Skeletal muscle tissue (tissue), 4 donors: ENCODE results near the gene PIGU. TPM values are rescaled to one million over a fixed set of nuclear protein-coding genes. Genes with fewer than 3 reads are reported as not detected.
"Not testable (repeated sequence)": the region's sequence is repeated elsewhere in the genome, so short reads cannot be mapped to it uniquely, and the experiment has no call there.

Experiments
- H3K27ac ChIP-seq: one replicate; pipeline ENCODE4 v1.7.0; 2013; ENCODE audit warnings: mild to moderate bottlenecking, low read depth, low read length, inconsistent platforms
- H3K27me3 ChIP-seq, 3 donors: one replicate each; pipeline ENCODE4 v1.7.0; 2013; ENCODE audit warnings: low read length in 3 of 3; ENCODE audit not compliant: control insufficient read depth in 3 of 3, insufficient read depth in 3 of 3
- H3K36me3 ChIP-seq, 3 donors: one replicate each; pipeline ENCODE4 v1.7.0; 2013; ENCODE audit warnings: low read length in 3 of 3; ENCODE audit not compliant: control insufficient read depth in 3 of 3, insufficient read depth in 3 of 3
- H3K4me1 ChIP-seq, 3 donors: one replicate each; pipeline ENCODE4 v1.7.0; 2013; ENCODE audit warnings: low read length in 3 of 3, mild to moderate bottlenecking in 3 of 3; ENCODE audit not compliant: control insufficient read depth in 3 of 3, insufficient read depth in 3 of 3
- H3K4me3 ChIP-seq, 3 donors: one replicate each; pipeline ENCODE4 v1.7.0; 2013; ENCODE audit warnings: low read length in 3 of 3
- H3K9ac ChIP-seq, 3 donors: one replicate each; pipeline ENCODE4 v1.7.0; 2013; ENCODE audit warnings: low read length in 3 of 3, mild to moderate bottlenecking in 3 of 3, moderate library complexity in 2 of 3, low read depth in 1 of 3
- H3K9me3 ChIP-seq, 3 donors: one replicate each; pipeline ENCODE4 v1.7.0; 2013; ENCODE audit warnings: low read length in 3 of 3; ENCODE audit not compliant: control insufficient read depth in 3 of 3
- total RNA-seq: library from RNA; depleted of rRNA; stranded (reverse); fragments of >200 nt; gene quantifications from one replicate; pipeline ENCODE4 v1.2.3, GENCODE V29; 2014
- donor health status: Osteomylitis.

The PIGU gene
- total RNA-seq, 1 donor from 2014 or later, result 11.0 TPM

DNA sequence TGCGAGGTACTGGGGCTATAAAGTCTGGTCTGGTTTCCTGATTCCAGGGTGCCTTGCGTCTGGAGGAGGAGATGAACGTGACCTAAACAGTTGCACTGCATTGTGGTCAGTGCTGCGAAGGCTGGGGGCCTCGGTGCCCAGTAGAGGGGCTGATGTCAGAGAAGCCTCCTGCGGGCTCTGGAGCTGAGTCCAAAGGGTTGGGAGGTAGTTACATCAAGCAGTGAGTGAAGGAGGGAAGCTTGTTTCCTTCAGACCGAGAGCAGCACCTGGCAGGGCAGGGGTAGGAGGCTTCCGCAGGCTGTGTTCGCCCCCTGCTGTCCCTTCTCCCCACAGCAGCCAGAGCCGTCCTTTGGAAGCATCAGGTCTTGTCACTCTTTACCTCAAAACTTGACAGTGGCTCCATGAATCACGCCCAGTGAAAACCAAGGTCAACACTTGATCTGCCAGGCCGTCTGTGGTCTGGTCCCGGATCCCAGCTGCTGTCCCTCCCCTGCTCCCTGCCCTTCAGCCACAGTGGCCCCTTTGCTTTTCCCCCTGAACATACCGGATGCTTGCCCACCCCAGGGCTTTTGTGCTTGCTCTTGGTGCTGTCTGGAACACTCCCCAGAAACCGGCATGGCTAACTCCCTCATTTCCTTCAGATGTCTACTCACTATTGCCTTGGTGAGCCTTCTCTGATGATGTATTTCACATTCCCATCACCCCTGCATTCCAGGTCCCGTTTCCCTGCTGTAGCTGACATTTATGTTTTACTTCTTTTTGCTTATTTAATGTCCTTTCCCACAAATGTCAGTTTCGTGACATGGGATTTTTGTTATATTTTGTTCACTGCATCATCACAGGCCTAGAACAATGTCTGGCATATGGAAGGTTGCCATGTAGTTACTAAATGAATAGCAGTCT is 153.7 kb downstream of the PIGU start:
- Histone ChIP-seq H3K27me3 (no peaks in the 10 kb centered on the region), H3K4me3 (no peak overlapping the region), H3K27ac (peak overlapping the region; percentile 9), H3K4me1 (peaks cover 28 to 50% (median 35%) of the 10 kb centered on the region in 3 donors), H3K36me3 (peaks cover 10 to 24% (median 14%) of the 10 kb centered on the region in 3 donors), H3K9ac (peak overlapping the region in 2 of 3 donors; percentile 35), H3K9me3 (no peaks in the 10 kb centered on the region)

DNA sequence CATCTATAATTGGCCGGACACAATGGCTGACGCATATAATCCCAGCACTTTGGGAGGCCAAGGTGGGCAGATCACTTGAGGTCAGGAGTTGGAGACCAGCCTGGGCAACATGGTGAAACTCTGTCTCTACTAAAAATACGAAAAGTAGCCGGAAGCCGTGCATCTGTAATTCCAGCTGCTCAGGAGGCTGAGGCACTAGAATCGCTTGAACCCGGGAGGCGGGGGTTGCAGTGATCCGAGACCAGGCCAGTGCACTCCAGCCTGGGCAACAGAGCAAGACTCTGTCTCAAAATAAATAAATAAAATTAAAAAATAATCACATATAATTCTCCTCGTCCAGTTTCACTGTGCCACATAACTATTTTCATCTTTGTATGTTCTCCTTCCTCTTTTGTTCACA is 157.1 kb downstream of the PIGU start:
- not testable (repeated sequence) for H3K4me3 ChIP-seq, H3K9me3 ChIP-seq, H3K27ac ChIP-seq, H3K9ac ChIP-seq, H3K36me3 ChIP-seq, H3K27me3 ChIP-seq
- peaks cover 25 to 46% (median 34%) of the 10 kb centered on the region in 3 donors for H3K4me1 ChIP-seq

GRCh38 chr20:34518863-34519262 is 158.0 kb downstream of the PIGU start:
- H3K4me3 ChIP-seq, H3K27ac ChIP-seq, H3K27me3 ChIP-seq, H3K36me3 ChIP-seq, H3K9ac ChIP-seq, H3K9me3 ChIP-seq: not testable (repeated sequence)
- peaks cover 18 to 42% (median 33%) of the 10 kb centered on the region in 3 donors for H3K4me1 ChIP-seq

DNA sequence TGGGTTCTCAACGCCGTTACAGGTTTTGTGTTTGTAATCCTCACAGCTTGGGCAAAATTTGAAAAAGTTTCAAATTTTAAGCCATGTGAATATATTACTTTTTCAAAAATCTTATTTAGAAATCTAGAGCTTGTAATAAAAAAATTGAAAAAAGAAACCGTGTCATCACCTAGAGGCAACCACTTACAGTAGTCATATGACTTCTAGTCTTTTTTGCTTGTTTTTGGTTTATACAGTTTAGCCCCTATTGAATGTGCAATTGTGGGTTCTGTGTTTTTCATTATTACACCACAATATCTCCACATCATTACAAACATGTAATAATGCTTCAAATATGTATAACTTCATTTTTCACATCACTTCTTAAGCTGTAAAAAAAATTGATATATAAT is 159.8 kb downstream of the PIGU start:
- peaks cover 12 to 28% (median 26%) of the 10 kb centered on the region in 3 donors for H3K4me1 ChIP-seq
- H3K4me3 ChIP-seq, result peak overlapping the region; percentile 92 to 95 (median 94)
- peak overlapping the region; percentile 91 for H3K27ac ChIP-seq
- peak overlapping the region; percentile 86 to 93 (median 93) for H3K9ac ChIP-seq
- H3K36me3 ChIP-seq, result peaks cover 0 to 2% (median 0%) of the 10 kb centered on the region in 3 donors
- no peaks in the 10 kb centered on the region for H3K9me3 ChIP-seq
- H3K27me3 ChIP-seq, result no peaks in the 10 kb centered on the region

DNA sequence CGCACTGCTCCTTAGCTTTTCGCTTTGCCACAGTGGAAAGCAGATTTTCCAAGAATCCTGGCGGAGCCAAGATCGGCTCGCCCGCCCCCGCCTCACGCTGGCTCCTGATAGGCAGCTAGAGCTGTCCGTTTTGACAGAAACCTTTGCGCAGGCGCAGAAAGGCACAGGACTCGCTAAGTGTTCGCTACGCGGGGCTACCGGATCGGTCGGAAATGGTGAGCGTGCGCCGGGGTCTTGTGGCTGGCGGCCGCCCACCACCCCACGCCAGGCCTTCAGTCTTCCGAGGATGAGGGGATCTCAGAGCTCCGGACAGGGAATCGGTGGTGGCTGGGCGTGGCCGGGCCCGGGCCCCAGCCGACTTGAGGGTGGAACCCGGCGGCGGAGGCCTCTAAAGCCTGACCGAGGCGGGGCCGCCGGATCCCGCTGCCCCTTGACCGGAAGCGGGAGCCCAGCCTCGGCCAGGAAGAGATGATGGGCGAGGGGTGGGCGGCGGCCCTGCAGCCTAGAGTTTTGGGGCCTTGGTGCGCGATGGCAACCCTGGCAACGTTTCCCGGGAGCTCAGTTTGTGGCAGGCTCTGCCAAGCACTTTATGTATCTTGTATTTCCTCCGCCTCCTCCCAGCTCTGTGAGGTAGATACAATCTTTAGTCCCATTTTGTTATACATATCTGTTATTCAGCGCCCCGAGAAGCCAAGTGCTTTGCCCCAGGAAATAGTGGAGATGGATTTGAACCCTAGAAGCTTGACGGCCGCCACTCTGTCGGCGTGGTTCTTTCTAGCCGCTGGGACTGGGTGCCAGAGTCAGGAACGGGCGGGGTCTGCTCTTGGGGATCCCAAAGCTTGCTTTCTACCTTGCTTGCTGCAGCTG is 160.4 kb downstream of the PIGU start, which contains the start of gene DYNLRB1:
TSS of gene DYNLRB1 (plus strand) at position 176 of the 867 bp plus-strand sequence. CDS start at position 213, 37 bp downstream.
- peak within 1 kb of the TSS; percentile 92 to 95 (median 94) for H3K4me3 ChIP-seq
- peaks cover 12 to 28% (median 26%) of the 10 kb centered on the region in 3 donors for H3K4me1 ChIP-seq
- H3K36me3 ChIP-seq, result peaks cover 0 to under 1% (median 0%) of the 10 kb centered on the region in 3 donors
- no peaks in the 10 kb centered on the region for H3K27me3 ChIP-seq
- H3K9me3 ChIP-seq, result no peaks in the 10 kb centered on the region
- peak within 1 kb of the TSS; percentile 86 to 93 (median 93) for H3K9ac ChIP-seq
- peak within 1 kb of the TSS; percentile 91 for H3K27ac ChIP-seq

DNA sequence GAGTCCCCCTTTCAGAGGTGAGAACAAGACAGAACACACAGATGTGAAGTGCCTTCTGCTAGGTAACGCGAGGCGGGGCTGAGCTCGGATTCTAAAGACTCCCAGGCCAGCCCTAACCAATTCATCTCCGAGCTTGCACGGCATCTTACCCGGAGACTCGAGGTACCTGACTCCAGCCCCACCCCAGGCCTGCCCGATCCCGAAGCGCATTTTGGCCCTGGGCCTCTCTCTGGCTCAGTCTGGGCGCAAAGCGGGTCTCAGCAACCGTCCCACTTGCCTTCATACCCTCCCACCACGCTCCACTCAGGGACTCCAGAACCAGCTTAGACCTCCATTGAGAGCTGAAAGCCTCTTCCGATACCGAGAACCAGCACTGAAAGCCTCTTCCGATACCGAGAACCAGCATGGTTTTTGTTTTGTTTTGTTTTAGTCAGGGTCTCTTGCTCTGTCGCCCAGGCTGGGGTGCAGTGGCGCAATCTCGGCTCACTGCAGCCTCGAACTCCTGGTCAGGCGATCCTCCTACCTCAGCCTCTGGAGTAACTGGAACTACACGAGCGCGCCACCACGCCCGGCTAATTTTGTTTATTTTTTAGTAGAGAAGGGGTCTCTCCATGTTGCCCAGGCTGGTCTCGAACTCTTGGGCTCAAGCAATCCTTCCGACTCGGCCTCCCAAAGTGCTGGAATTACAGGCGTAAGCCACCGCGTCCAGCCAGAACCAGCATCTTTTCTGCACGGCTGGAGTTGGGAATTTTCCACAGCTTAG is 161.2 kb downstream of the PIGU start:
- H3K4me1 ChIP-seq, result peaks cover 12 to 26% (median 24%) of the 10 kb centered on the region in 3 donors
- peak overlapping the region; percentile 92 to 95 (median 94) for H3K4me3 ChIP-seq
- peaks cover 0 to 5% (median 0%) of the 10 kb centered on the region in 3 donors for H3K36me3 ChIP-seq

DNA sequence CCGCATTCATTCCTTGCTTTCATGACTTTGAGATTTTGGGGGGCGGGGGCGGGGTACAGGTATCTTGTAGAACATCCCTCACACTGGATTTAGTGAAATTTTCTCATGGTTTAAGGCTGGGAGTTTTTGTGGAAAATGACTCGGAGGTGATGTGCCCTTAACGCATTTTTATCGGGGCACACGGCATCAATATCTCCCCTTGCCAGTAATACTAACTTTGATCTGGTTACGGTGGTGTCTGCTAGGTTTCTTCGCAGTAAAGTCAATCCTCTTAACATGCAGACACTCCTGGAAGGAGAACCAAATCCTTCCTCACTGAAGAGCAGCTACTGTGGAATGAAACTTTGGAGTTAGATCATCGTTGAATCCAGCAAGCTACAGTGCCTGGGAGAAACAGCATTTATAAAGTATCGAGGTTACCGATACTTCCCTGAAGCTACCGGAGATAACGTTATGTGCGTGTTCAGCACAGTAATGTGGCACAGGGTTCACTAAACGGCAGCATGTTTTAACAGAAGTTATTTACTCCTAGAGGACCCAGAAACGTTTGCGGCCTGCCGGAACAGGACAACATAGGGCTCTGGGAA is 161.9 kb downstream of the PIGU start:
- Histone ChIP-seq H3K27me3 (no peaks in the 10 kb centered on the region), H3K4me3 (peak overlapping the region; percentile 92 to 95 (median 94)), H3K9ac (peak overlapping the region; percentile 66 to 93 (median 93)), H3K27ac (peak overlapping the region; percentile 91), H3K9me3 (no peaks in the 10 kb centered on the region), H3K36me3 (peaks cover 0 to 5% (median 0%) of the 10 kb centered on the region in 3 donors), H3K4me1 (peaks cover 12 to 22% (median 20%) of the 10 kb centered on the region in 3 donors)

More for the DNA sequence above, 161.2 kb downstream of the PIGU start:
- H3K9me3 ChIP-seq, result no peaks in the 10 kb centered on the region
- H3K27ac ChIP-seq, result peak overlapping the region; percentile 91
- H3K9ac ChIP-seq, result peak overlapping the region; percentile 66 to 93 (median 93)
- no peaks in the 10 kb centered on the region for H3K27me3 ChIP-seq

DNA sequence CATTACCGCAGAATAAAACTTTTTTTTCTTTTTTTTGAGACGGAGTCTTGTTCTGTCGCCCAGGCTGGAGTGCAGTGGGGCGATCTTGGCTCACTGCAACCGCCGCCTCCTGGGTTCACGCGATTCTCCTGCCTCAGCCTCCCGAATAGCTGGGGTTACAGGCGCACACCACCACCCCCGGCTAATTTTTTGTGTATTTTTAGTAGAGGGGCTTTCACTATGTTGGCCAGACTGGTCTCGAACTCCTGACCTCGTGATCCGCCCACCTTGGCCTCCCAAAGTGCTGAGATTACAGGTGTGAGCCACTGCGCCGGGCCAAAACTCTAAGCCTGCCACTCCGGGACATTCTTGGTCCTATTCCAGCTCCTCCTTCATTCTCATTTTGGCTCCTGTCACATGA is 162.9 kb downstream of the PIGU start:
- H3K36me3 ChIP-seq, result not testable (repeated sequence)

DNA sequence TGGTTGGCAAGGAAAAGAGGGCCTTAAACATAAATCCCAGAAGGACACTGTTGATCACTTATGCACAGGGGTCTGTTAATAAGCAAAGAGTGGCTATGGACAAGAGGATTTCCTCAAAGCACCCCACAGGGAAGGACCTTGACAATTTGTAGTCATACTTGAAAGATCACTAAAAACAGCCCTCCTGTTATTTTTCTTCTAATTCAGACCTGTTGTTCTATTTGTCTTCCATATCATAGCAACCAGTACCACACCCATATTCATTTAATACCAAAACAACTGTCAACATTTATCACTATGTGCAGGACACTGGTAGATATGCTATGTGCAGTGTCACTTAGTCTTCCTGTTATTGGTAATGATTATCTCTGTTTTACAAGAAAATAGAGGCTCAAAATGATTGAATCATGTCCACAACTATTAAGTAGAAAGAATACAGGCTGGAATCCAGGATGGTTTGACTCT is 163.9 kb downstream of the PIGU start:
- peaks cover 12 to 22% (median 20%) of the 10 kb centered on the region in 3 donors for H3K4me1 ChIP-seq
- H3K36me3 ChIP-seq, result peaks cover 0 to 15% (median 7%) of the 10 kb centered on the region in 3 donors
- no peaks in the 10 kb centered on the region for H3K27me3 ChIP-seq
- no peak overlapping the region for H3K27ac ChIP-seq
- H3K9ac ChIP-seq, result no peak overlapping the region
- H3K4me3 ChIP-seq, result no peak overlapping the region
- H3K9me3 ChIP-seq, result no peaks in the 10 kb centered on the region

More for the DNA sequence above, 162.9 kb downstream of the PIGU start:
- not testable (repeated sequence) for H3K27ac ChIP-seq, H3K9me3 ChIP-seq, H3K4me3 ChIP-seq, H3K9ac ChIP-seq, H3K27me3 ChIP-seq
- peaks cover 12 to 22% (median 20%) of the 10 kb centered on the region in 3 donors for H3K4me1 ChIP-seq
